HuH-7.5 (cell line): ENCODE results near the gene PARD3B.

Experiments used
- DNase-seq: peaks from one replicate; pipeline ENCODE4 v3.0.0; 2011; ENCODE audit warnings: low spot score

PARD3B gene

DNA sequence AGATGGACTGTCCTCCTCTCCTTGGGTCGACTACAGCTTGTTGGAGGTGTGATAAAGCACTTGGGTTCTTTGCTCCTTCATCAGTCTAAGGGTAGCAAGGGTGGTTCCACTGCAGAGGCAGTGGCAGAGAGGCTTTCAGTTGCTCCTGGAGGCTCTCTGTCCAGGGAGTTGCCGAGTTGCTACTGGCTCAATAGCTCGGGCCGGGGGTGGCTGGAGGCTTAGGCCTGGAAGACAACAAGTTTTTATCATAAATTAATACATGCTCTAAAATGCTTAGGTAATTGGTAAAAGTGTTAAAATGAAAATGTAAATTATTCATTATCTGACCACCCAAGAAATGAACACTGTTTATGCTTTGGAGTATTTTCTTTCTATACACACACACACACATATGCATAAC, 975.0 kb downstream of the PARD3B start:
- no peak for DNase-seq

DNA sequence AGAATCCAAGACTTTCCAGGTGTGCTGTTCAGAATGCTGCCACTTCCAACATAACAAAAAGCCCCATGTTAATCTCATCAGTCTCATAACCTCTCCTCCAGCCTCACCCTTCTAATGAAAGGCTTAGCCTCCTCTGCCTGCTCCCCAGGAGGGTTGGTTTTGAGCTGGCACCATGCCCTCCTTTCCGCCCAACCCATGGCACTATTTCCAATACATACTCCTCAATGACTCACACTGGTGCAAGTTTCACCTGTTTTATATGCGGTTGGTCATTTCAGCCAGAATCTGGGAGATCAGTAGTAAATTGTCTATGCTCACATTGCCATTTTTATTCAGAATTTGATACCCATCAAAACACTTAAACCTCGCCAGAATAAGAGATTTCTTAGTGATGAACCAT, 979.4 kb downstream of the PARD3B start:
- no peak for DNase-seq

DNA sequence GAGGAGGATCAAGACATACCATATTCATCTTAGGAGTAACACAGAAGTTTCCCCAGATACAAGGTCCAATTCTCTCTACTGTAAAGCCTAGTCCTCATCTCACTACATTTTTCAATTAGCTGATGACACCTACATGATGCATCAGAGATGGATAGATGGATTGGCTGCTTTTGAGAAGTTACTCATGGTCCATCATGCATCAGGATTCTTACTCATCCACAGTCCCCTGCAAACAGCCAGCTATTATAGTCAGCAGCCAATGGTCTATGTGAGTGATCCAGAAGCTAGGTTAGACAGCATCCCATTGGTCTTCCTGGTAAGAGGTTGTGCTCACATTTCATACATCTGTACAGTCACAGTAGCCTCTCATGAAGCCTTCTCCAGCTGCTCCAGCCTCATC, 982.5 kb downstream of the PARD3B start:
- no peak for DNase-seq

DNA sequence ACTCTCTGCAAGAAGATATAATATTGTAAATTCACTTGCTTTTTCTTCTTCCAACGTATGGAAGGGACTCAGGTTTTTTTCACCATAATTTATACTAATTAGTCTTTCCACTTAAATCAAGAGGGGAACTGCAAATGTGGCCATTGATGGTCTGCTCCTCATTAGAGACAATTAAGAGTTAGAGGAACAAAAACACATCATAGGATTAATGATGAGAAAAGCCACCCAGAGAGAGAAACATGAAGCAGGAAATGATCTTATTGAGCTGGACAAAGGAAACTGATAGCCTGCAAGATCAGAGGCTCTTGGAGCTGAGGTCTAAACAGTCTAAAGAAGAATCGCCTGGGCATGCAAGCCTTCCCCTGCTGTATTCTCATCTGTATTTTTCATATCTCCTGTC, 985.8 kb downstream of the PARD3B start:
- no peak for DNase-seq

DNA sequence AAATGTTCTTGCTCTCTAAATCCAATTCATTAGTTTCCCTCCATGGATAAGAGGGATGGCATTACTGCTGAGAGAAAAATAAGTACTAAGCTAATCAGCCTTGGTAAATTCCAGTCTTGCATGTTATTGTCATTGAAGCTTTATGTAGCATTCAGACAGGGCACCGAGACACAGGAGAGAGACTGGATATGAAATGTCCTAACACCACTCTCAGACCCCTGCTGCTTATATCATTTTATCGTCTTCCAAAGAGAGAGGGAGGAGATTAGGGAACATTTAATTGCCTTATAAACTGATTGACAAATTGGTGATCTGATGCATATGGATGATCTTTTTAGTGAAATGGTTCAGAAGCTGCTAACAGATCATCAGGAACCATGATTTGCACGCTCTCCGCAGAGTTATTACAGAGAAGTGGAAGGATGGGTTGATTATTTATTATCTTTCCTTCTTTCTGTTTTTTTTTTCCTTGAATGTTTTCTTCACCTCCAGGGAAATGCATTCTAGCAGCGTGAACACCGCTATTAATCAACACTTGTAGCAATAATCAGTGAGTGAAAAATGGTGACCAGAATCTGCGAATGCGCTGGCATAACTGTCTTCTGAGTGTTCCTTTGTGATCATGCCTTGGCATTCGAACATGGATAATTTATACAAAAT, 986.3 kb downstream of the PARD3B start:
- no peak for DNase-seq

DNA sequence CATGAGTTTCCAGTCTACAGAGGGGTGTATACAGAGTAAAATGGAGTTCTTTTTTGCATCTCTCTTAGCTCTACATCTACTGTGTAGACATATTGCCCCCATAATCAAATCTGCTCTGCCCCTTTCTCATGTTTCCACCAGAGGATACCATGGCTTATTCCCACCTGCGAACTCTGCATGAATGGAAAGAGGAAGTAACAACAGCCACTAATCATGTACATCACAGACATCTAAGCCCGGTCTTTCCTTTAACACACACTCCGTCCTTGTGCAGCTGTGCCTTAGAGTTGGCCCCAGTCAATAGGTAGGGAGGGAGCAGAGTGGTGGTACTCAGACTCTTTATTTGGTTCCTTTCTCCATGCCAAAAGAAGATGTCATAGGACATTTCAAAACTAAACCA, 989.7 kb downstream of the PARD3B start:
- DNase-seq: no peak

DNA sequence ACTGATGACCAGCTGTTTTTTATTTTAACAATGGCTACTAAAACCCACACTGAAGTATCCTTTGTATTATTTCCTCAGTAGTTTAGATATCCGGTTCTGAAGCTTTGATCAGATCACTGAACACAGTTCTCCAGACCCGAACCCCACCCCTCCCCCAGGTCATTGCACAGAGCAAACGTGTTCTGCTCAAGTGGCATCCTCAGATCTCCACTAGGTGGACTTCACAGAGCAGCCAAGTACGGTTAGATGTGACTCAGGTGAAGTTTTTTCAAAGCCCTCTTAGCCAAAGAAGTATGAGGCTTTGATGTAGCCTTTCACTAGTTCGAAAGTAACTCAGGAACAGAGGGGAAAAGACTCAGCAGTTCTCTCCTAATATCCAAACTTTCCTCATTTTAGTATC, 994.3 kb downstream of the PARD3B start:
- DNase-seq: no peak

DNA sequence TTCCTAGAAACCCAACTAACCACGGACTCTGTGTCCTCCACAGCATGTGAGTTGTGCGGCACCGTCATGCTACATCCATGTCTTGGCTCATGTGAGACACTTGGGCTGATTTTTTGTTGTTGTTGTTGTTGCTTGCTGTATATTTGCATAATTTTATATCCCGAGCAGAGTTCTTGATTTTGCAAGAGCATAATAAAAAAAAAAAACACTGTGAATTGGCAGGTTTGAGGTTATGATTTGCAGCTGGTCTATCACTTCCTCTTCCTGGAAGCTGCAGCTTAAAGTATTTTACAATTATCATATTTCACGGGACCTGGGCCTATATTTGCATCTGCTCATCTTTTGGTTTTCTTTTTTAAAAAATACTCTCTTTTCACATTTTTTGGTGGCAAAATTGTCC, 994.8 kb downstream of the PARD3B start:
- no peak for DNase-seq

DNA sequence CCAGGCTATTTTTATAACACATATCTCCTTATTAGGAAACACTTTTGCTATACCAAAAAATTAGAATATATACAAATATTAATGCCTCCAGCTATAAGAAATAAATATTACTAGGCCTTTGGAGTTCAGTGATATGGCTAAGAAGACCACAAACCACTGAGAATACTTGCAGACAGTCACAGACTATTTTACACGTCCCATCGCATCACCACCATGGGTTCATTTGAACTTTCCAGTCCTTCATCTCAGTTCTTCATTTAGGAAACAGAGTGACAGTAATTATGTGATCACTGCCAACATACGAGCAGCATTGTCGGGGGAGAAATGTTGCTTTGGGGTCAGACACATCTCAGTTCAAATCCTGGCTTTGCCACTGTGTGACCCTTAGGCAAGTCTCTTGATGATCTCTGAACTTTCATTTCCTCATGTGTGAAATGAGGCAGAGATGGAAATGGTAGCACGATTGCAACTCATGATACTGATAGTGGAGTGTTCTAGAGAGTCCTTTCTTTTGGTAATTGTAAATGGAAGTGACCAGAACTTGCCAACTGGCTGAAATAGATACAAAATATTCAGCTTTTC, 998.1 kb downstream of the PARD3B start:
- DNase-seq: no peak

DNA sequence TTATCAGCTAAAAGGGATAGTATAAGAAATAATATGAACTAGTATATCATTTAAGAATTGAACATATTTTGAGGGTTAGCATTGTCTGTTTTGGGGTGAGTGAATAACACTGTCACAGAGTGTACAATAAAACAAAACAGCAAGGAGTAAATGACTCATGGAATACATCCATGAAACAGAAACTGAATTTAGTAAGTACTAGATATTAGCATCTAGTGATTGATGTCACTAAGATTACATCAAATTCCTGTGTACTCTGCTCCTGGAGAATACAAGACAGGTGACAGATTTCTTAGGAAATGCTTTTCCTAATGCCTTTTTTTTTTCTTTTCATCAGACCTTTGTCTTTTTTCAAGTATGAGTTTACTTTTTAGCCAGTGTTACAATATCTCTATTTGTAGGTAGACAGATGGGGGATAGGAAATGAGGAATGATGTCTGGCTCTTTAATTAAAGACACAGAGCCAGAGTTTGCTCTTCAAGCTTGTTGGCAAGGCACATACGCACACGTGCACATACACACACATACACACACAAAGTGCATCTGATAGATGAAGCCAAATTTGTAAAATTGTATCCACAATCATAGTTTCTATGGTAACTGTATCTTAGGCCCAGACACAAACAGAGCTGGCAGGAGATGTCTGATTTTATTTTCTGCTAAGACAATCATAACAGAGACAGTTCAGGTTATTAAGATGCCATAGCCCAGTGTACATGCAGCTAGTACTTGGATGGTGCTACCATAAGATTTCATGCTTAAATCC, 998.8 kb downstream of the PARD3B start:
- no peak for DNase-seq

DNA sequence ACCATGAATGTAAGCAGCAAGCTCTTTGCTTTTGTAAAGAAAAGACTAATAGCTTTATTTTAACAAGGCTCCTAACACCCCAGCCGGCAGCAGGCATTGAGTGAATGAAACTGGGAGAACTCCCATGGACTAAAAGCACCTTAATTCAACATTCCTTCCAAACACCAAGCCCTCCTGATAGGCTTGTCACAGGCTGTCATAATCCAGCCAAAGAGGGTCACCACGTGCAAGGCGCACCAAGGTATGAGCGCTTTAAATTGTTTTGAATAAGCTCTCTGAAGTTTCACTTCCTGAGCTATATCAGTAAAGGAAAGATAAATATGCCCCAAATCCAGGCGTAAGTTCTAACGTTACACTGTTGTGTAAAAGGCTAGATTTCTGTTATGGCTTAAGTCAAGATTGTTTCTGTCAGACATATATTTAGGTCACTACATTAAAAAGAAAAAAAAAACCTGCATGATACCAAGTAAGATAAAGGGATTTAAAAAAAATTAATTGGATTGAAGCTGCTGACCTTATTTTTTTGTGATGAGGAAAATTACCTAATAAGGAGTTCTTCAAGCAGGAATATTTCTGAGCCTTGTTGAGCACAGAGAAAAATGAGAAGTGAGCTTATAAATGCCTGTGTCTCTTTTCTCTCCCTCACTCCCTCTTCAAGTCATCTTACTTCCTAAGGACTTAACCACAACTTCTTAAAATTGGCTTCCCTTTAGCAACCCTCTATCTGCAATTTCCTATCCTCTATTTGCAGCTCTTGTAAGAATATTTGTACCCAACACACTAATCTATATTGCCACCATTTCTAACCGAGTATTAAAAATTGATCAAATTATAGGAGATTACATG, 1000.9 kb downstream of the PARD3B start:
- DNase-seq: no peak

DNA sequence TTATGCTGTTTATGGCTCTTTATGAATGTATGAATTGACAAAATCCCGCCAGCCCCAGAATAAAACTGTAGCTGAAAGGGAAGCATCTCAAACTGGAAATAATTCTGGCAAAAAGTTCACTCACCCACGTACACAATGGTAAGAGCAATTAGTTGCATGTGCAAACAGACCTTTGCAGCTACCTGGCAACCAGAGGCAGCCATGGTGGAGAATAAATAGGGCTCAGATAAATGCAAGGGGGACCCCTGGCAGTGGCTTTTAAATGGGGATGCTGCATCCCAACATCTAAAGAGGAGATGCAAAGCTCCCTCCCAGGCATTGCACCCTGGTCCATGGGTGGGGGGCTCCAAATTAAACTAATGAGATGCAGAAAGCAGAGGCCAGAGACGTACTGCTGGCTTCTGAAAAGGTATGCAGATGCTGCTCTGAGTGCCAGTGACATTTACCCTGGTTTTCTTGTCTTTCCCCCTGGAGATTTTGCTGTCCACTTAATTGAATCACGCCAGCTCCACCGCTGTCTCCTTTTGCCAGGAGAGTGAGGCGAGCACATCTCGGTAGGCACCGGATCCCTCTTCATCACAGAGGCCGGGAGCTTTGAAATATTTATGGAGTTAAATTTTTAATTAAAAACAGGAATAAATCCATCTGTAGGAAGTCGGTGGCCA, 1010.4 kb downstream of the PARD3B start:
- DNase-seq: no peak

DNA sequence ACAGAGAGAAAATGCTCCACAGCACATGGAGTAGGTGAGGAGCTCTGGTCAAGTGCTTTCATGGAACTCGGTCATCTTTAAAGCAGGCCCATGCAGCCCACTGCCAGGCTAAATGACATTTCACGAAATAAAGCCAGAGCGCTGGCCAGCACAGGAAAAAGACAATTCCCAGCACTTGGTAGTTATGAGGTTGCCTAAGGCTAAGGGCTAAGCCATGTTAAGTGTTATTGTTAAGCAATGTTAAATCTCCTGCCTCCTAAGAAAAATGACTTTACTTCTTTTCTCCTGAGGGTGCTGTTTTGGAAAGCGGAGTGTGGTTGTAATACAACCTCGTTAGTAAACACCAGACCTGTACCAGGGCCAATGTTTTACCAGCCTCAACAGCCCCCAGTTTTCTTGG, 1011.1 kb downstream of the PARD3B start:
- no peak for DNase-seq

DNA sequence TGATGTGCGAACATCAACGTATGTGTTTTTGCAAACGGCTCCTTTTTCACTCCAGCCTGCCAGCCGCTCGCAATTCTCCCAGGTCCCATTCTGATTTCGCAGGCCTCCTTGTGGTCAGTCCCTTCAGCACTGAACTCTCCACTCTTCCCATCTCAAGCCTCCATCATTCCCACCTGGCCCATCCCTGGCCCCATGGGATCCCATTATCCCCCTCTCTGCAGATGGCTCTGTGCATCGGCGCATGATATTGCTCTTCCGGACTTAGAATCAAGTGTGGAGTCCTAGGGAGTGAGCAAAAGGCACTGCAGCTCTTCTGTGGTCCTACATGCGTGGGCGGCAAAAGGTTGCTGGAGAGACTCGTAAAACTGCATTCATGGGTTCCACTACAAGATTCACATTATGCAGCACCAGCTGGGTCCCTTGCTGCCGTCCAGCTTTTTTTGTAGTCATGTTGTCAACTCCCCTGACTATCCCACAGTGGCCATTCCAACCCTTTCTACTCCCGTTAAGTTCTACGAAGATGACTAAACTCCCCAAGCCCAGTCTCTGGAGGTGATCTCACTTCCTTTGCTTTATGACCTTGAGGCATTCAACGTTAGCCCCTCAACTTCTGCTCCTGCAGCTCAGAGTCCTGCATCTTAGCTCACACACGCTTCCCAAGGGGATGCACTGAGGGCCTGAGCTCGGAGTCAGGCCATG, 1011.7 kb downstream of the PARD3B start:
- no peak for DNase-seq

DNA sequence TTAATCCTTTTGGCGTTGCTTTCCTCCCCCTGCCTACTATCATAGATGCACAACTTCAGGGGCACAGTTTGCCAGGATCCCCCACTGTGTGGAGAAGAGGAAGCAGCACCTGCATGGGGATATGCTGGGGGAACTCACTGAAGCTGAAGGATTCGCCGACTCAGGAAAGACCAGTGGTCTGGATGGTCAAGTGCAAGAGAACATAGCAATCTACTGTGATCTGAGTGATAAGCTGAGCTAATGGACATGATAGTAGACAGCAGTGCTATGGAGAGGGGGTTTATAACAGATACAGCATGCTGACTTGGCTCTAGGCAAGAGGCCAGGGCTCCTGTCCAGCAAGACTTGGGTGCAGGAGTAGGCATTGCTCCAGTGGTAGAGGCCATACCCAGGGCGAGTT, 1012.6 kb downstream of the PARD3B start:
- DNase-seq: no peak

DNA sequence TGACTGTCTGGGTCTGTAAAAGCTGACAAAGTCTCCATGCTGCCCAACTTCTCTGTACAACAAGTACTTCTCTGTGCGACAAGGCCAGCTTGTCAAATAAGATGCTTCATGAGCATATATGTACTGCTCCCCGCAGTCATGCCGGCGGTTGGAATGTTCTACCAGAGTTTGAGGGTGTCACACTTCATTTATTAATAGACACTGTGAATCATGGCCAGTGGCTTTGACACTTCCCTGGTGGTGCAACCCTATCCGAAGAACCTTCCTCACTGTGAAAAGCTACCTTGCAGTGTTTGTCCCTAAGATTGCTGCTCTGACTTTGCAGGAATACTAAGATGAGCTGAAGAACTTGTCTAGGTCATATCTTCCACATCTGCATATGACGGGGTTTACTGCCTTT, 1016.2 kb downstream of the PARD3B start:
- no peak for DNase-seq

DNA sequence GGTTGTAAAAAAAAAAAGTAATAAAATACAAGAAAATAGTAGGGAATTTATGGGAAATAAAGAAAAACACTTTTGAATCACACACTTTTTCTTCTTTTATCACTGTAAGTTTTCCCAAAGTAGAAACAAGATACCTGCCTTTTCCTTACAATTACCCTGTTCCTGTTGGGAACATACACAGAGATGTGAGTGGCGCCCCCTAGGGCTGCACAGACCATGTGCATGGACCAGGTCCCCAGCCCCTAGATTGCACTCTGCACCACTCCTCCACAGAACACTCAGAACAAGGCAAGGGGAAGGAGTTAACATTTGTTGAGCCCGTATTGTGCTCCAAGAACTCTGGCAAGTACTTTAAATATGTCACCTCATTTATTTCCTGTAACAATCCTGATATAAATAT, 1018.4 kb downstream of the PARD3B start:
- DNase-seq: no peak

DNA sequence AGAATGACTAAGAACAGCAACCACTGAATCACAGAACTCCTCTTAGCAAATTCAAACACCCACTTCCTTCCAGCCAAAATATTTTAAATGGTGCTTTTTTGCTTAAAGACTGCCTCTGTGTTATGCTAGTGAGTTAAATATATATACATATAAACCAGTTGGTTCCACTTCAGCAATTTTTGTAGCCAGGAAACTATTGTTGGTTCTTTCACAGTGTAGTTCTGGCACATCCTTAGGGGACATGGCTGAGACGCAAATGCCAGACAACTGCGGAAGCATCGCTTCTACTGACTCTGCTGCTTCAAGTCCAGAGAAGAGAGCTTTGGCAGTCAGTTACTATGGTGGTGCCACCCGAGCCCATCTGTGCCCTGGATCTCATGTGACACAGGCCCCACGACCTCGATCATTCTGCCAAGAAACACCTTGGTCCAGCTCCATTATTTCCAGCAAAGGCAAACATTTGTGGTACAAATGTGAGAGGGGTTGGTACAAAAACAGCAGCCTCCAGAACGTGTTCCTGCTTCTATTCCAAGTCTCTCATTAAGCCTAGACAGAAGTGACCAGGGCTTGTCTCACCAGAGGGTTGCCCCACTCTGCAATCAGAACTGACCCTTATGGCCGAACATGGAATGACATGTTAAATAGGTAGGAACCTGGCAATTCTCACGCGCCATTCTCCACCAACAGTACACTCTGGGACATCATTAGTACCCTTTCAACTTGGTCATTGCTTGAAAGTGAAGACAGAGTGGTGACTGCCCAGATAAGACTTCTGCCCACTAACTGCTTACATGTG, 1019.3 kb downstream of the PARD3B start:
- DNase-seq: no peak

DNA sequence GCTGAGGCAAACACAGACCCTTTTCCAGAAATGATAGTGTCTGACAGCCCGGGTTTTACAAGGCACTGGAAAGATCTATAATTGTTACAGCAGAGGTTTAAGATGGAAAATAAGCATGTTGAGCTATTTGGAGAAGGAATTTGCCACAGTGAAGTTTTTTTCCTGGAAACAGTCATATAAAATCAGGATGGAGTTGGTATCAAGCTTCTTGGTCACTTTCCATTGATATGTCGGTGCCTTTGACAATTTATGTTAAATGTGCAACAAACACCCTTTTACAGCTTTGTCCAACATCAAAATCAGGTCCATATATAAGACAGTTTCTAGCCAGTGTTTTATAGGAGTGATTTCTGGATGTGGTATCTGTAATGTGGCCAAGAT, 1019.9 kb downstream of the PARD3B start:
- DNase-seq: no peak

DNA sequence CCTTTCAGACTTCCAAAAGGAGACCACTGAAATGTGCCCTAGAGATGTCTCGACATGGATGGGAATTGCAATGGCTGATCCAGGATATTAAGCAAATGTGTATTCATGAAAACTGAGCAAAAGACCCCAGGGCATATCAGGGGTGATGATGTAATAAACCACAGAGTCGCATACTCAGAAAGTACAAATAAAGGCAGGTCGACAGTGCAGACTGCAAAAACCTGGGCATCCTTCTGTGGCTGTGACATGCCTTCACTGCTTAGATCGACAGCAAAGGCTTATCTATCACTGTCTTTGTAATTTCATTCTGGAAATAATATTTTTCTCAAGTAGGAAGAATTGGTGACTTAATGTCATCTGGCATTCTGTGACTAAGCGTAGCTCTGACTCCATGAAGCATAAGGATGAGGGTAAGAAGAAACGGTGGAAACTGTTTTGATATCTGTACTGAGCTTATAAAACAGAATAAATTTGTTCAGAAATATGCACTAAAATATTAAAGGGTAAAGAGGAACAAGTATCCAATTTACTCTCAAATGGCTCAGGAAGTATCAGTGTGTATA, 1021.4 kb downstream of the PARD3B start:
- no peak for DNase-seq
